Measurements from ENCODE around the gene SARM1. TPM values are rescaled to one million over a fixed set of nuclear protein-coding genes. Genes with fewer than 3 reads are reported as not detected.

The SARM1 gene
- total and polyA plus RNA-seq, 2 of the 8 experiments (the other 6 are each of a cell fraction or from before 2014, with no cell fraction given): 5.8 to 9.2 TPM

- Histone ChIP-seq H3K4me1 (replicated peaks in 1 of 4; ENCODE audit: control insufficient read depth in 3 of 4, insufficient read depth in 4 of 4, low read length in 3 of 4) (peaks cover 0 to 10% (median 8%) of the 10 kb centered on the region in 4 experiments; a peak in 6 of 7 replicates), H2AK5ac (ENCODE audit: low read depth, low read length) (no peak overlapping the region), H2BK15ac (ENCODE audit: low read length) (no peak overlapping the region), H3K27me3 (replicated peaks in 1 of 4; ENCODE audit: control insufficient read depth in 3 of 4, extremely low read depth in 1 of 4, insufficient read depth in 3 of 4, low read length in 3 of 4) (no peaks in the 10 kb centered on the region), H2BK12ac (ENCODE audit: low read depth, low read length) (no peak overlapping the region), H3K4ac (replicated peaks; ENCODE audit: insufficient read length, low read depth, low read length) (no peak overlapping the region), H3K79me2 (ENCODE audit: control insufficient read depth in 1 of 2, insufficient read depth in 2 of 2, low read length in 2 of 2) (peaks cover 0 to 13% of the 10 kb centered on the region in 2 experiments; a peak in 2 of 4 replicates), H2BK120ac (replicated peaks; ENCODE audit: low read depth, low read length) (no peak overlapping the region), H3K9me3 (ENCODE audit: insufficient read depth in 2 of 2, low read depth in 1 of 2, low read length in 1 of 2) (no peaks in the 10 kb centered on the region), H3K4me2 (ENCODE audit: insufficient read depth in 1 of 2, low read depth in 2 of 2, low read length in 2 of 2) (peak overlapping the region; percentile 78 to 91; a peak in 3 of 4 replicates), H3K79me1 (ENCODE audit: low read depth, low read length) (peaks cover 14% of the 10 kb centered on the region), H3K56ac (replicated peaks; ENCODE audit: insufficient read length, low read depth, low read length) (no peak overlapping the region), H3K18ac (ENCODE audit: extremely low read depth, low read length) (no peak overlapping the region), H4K91ac (replicated peaks; ENCODE audit: insufficient read length, low read length) (no peak overlapping the region), H3K23ac (ENCODE audit: insufficient read length) (no peak overlapping the region), H3K27ac (ENCODE audit: low read depth, low read length) (no peak overlapping the region), H3K4me3 (ENCODE audit: extremely low read depth in 1 of 4, insufficient read depth in 2 of 4, low read depth in 3 of 4, low read length in 4 of 4) (peak overlapping the region in 3 of 4 experiments; percentile 77 to 95 (median 87); a peak in 3 of 8 replicates), H3K9ac (replicated peaks in 1 of 4; ENCODE audit: extremely low read depth in 1 of 4, low read depth in 3 of 4, low read length in 3 of 4) (no peak overlapping the region), H3K36me3 (ENCODE audit: control insufficient read depth in 2 of 4, insufficient read depth in 4 of 4, low read length in 3 of 4) (peaks cover 2 to 5% (median 3%) of the 10 kb centered on the region in 4 experiments; a peak in 3 of 8 replicates), H2BK20ac (ENCODE audit: low read length) (no peak overlapping the region), H2AFZ (ENCODE audit: low read length) (no peak overlapping the region), H4K20me1 (replicated peaks in 1 of 2; ENCODE audit: control insufficient read depth in 1 of 2, insufficient read depth in 2 of 2, low read length in 2 of 2) (peaks cover 4 to 5% of the 10 kb centered on the region in 2 experiments), H3K23me2 (ENCODE audit: low read depth, low read length) (peaks cover 10% of the 10 kb centered on the region; the same call in 1 of the 2 replicates), H2BK5ac (ENCODE audit: low read depth, low read length) (no peak overlapping the region), H4K8ac (ENCODE audit: extremely low read depth, insufficient read depth, low read length) (no peak overlapping the region), H4K5ac (ENCODE audit: insufficient read length, low read depth, low read length) (no peak overlapping the region), H3K14ac (ENCODE audit: insufficient read length) (no peak overlapping the region)
- TF ChIP-seq RAD21 (IDR thresholded peaks at IDR 0.05 in 1 of 2, conservative IDR thresholded peaks at IDR 0.05 in 1 of 2; ENCODE audit: low read depth in 2 of 2, low read length in 2 of 2) (no peak), TCF12 (IDR thresholded peaks at IDR 0.05; ENCODE audit: low read depth, low read length) (no peak), RNF2 (IDR thresholded peaks at IDR 0.05; ENCODE audit: borderline replicate concordance, low read depth, low read length, missing control alignments, poor library complexity, severe bottlenecking) (no peak), CBX5 (IDR thresholded peaks at IDR 0.05; ENCODE audit: low read depth, low read length) (no peak)
- TF ChIP-seq, protein P1, sequence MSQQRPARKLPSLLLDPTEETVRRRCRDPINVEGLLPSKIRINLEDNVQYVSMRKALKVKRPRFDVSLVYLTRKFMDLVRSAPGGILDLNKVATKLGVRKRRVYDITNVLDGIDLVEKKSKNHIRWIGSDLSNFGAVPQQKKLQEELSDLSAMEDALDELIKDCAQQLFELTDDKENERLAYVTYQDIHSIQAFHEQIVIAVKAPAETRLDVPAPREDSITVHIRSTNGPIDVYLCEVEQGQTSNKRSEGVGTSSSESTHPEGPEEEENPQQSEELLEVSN (IDR thresholded peaks at IDR 0.05): no peak
- ChIA-PET POLR2A (ENCODE audit: partially characterized antibody) (interaction anchor here (1.3 to 2.5 kb wide), 4 partner anchors 8 to 15 kb away, joined by 8 to 19 read pairs (median 11); partner anchors contain the start of gene TMEM97), CTCF (ENCODE audit: partially characterized antibody) (interaction anchor here (0.8 to 1.9 kb wide), 3 partner anchors 14 to 101 kb away, joined by 3 to 7 read pairs (median 3); no protein-coding TSS in a partner anchor)
- DNase-seq (ENCODE audit: low read depth in 1 of 2, low spot score in 2 of 2) (no peak), FAIRE-seq (no peak)
- WGBS, 2 experiments (ENCODE audit: extremely low coverage in 1 of 2, insufficient coverage in 1 of 2, insufficient read length in 1 of 2, insufficient replicate concordance in 2 of 2, low coverage in 1 of 2, low lambda C conversion rate in 2 of 2, missing lambda C conversion rate in 1 of 2): 83% methylated on average over 6 of the region's 6 CpGs; no CpG with 5 or more reads in 1 of the 2 experiments
Observed at GRCh38 chr17:28334171-28334570, 37.3 kb upstream of the SARM1 start.

Measured in H1 (cell line).